ENCODE measurements around the gene DGKI. TPM values are rescaled to one million over a fixed set of nuclear protein-coding genes. Genes with fewer than 3 reads are reported as not detected.

The DGKI gene
- total RNA-seq, 2 donors from 2014 or later = 0.24 to 0.34 TPM

- DNase-seq (no peak), ATAC-seq (no peak)
- intact Hi-C loops (cut with DNase I, micrococcal nuclease) = no loop called here
These were observed 29.0 kb upstream of the DGKI start for GRCh38 chr7:137875746-137876145.

GRCh38 chr7:137873979-137874777 is 27.4 kb upstream of the DGKI start:
- ATAC-seq = no peak
- no peak for DNase-seq
- intact Hi-C loops (cut with DNase I, micrococcal nuclease) = no loop called here

GRCh38 chr7:137873524-137873923 is 26.8 kb upstream of the DGKI start:
- ATAC-seq = no peak
- intact Hi-C loops (cut with DNase I, micrococcal nuclease) = no loop called here
- DNase-seq = no peak

- DNase-seq (no peak), ATAC-seq (no peak)
- intact Hi-C loops (cut with DNase I, micrococcal nuclease) = no loop called here
These were observed 24.6 kb upstream of the DGKI start for GRCh38 chr7:137871170-137871915.

GRCh38 chr7:137870684-137871083 is 23.9 kb upstream of the DGKI start:
- no peak for ATAC-seq
- intact Hi-C loops (cut with DNase I, micrococcal nuclease) = no loop called here

GRCh38 chr7:137870078-137870477 is 23.3 kb upstream of the DGKI start:
- ATAC-seq (no peak), DNase-seq (no peak)
- intact Hi-C loops (cut with DNase I, micrococcal nuclease) = no loop called here

More at GRCh38 chr7:137870684-137871083, 23.9 kb upstream of the DGKI start:
- no peak for DNase-seq

GRCh38 chr7:137869260-137869659 is 22.5 kb upstream of the DGKI start:
- ATAC-seq (no peak), DNase-seq (no peak)
- intact Hi-C loops (cut with DNase I, micrococcal nuclease) = no loop called here

GRCh38 chr7:137867289-137867688 is 20.5 kb upstream of the DGKI start:
- intact Hi-C loops (cut with DNase I, micrococcal nuclease) = no loop called here
- DNase-seq (no peak), ATAC-seq (no peak)

- ATAC-seq (no peak), DNase-seq (no peak)
- intact Hi-C loops (cut with DNase I, micrococcal nuclease) = no loop called here
These were observed 19.0 kb upstream of the DGKI start for GRCh38 chr7:137865764-137866163.

- ATAC-seq (no peak), DNase-seq (no peak)
- intact Hi-C loops (cut with DNase I, micrococcal nuclease) = no loop called here
These were observed 16.2 kb upstream of the DGKI start for GRCh38 chr7:137862964-137863363.

- DNase-seq (no peak), ATAC-seq (no peak)
- intact Hi-C loops (cut with DNase I, micrococcal nuclease) = no loop called here
These were observed 15.6 kb upstream of the DGKI start for GRCh38 chr7:137862358-137862757.

- DNase-seq (no peak), ATAC-seq (no peak)
- intact Hi-C loops (cut with DNase I, micrococcal nuclease) = no loop called here
These were observed 13.8 kb upstream of the DGKI start for GRCh38 chr7:137860542-137860941.

- intact Hi-C loops (cut with DNase I, micrococcal nuclease) = no loop called here
- ATAC-seq (no peak), DNase-seq (no peak)
These were observed 6.3 kb upstream of the DGKI start for GRCh38 chr7:137853053-137853452.

- ATAC-seq (no peak), DNase-seq (no peak)
- intact Hi-C loops (cut with DNase I, micrococcal nuclease) = no loop called here
These were observed 5.3 kb upstream of the DGKI start for GRCh38 chr7:137852108-137852507.

- intact Hi-C loops (cut with DNase I, micrococcal nuclease) = no loop called here
- no peak for ATAC-seq
- DNase-seq = no peak
These were observed 4.5 kb upstream of the DGKI start for GRCh38 chr7:137850972-137851945.

- ATAC-seq = no peak
- intact Hi-C loops (cut with DNase I, micrococcal nuclease) = no loop called here
- no peak for DNase-seq
These were observed 3.8 kb upstream of the DGKI start for GRCh38 chr7:137850571-137850970.

- DNase-seq (no peak), ATAC-seq (no peak)
- intact Hi-C loops (cut with DNase I, micrococcal nuclease) = no loop called here
These were observed 1.3 kb upstream of the DGKI start for GRCh38 chr7:137848095-137848494.

- intact Hi-C loops (cut with DNase I, micrococcal nuclease) = no loop called here
- ATAC-seq = no peak
- DNase-seq = no peak
These were observed 835 bp upstream of the DGKI start for GRCh38 chr7:137847568-137848050.

- intact Hi-C loops (cut with DNase I, micrococcal nuclease) = no loop called here
- DNase-seq (no peak), ATAC-seq (no peak)
These were observed 286 bp downstream of the DGKI start for GRCh38 chr7:137846549-137846826.
